GM23248 (cell line): ENCODE data around the gene SYT1. TPM values are rescaled to one million over a fixed set of nuclear protein-coding genes. Genes with fewer than 3 reads are reported as not detected.

Source experiments
- DNase-seq: peaks from one replicate; pipeline ENCODE4 v3.0.0-alpha.2; 2015
- H2AFZ ChIP-seq: fragments of 200-600 bp; sonication (generic); 2 replicates; pipeline ENCODE4 v1.6.1; 2016; ENCODE audit warnings: antibody characterized with exemption
- H3F3A ChIP-seq: fragments of 200-600 bp; sonication (generic); 2 replicates; pipeline ENCODE4 v1.6.1; 2016; ENCODE audit warnings: mild to moderate bottlenecking, antibody characterized with exemption, mixed run types; ENCODE audit not compliant: insufficient read depth
- H3K27ac ChIP-seq: fragments of 200-600 bp; sonication (generic); 2 replicates; pipeline ENCODE4 v1.5.1; 2016; ENCODE audit warnings: mild to moderate bottlenecking
- H3K27me3 ChIP-seq: fragments of 200-600 bp; sonication (generic); replicated peaks from 2 replicates; pipeline ENCODE4 v1.6.1; 2016; ENCODE audit warnings: mild to moderate bottlenecking; ENCODE audit not compliant: insufficient read depth
- H3K36me3 ChIP-seq: fragments of 200-600 bp; sonication (generic); 2 replicates; pipeline ENCODE4 v1.6.1; 2016; ENCODE audit warnings: low read depth, mild to moderate bottlenecking
- H3K4me1 ChIP-seq: fragments of 200-600 bp; sonication (generic); 2 replicates; pipeline ENCODE4 v1.6.1; 2016; ENCODE audit warnings: mild to moderate bottlenecking; ENCODE audit not compliant: insufficient read depth
- H3K4me2 ChIP-seq: fragments of 200-600 bp; sonication (generic); one replicate; pipeline ENCODE4 v1.6.1; 2016; ENCODE audit warnings: mild to moderate bottlenecking; ENCODE audit not compliant: unreplicated experiment
- H3K4me3 ChIP-seq: fragments of 200-600 bp; sonication (generic); 2 replicates; pipeline ENCODE4 v1.5.1; 2016; ENCODE audit warnings: mild to moderate bottlenecking
- H3K79me2 ChIP-seq: fragments of 200-600 bp; sonication (generic); 2 replicates; pipeline ENCODE4 v1.6.1; 2016; ENCODE audit warnings: mild to moderate bottlenecking; ENCODE audit not compliant: insufficient read depth
- H3K9ac ChIP-seq: fragments of 200-600 bp; sonication (generic); 2 replicates; pipeline ENCODE4 v1.6.1; 2016; ENCODE audit warnings: mild to moderate bottlenecking
- H3K9me2 ChIP-seq: fragments of 200-600 bp; sonication (generic); 2 replicates; pipeline ENCODE4 v1.6.1; 2016; ENCODE audit warnings: mixed run types, mild to moderate bottlenecking, moderate library complexity; ENCODE audit not compliant: insufficient read depth
- H3K9me3 ChIP-seq: fragments of 200-600 bp; sonication (generic); one replicate; pipeline ENCODE4 v1.6.1; 2017; ENCODE audit warnings: low read depth
- H4K20me1 ChIP-seq: fragments of 200-600 bp; sonication (generic); 2 replicates; pipeline ENCODE4 v1.6.0; 2016; ENCODE audit not compliant: insufficient read depth
- EZH2 ChIP-seq: fragments of 200-600 bp; sonication (generic); IDR thresholded peaks from 2 replicates; pipeline ENCODE4 v1.6.1; 2018; ENCODE audit warnings: antibody characterized with exemption, mild to moderate bottlenecking; ENCODE audit not compliant: insufficient read depth, poor library complexity, severe bottlenecking
- EZH2phosphoT487 ChIP-seq: fragments of 200-600 bp; sonication (generic); IDR thresholded peaks from 2 replicates; pipeline ENCODE4 v1.6.1; 2018; ENCODE audit warnings: antibody characterized with exemption, moderate library complexity, mild to moderate bottlenecking, low read depth; ENCODE audit not compliant: insufficient read depth
- WGBS, 2 experiments: methylation state at CpG; one replicate each; pipeline ENCODE4 v1.1.6; 2015 to 2017; ENCODE audit warnings: low lambda C conversion rate in 2 of 2, low coverage in 1 of 2; ENCODE audit errors: missing lambda C conversion rate in 2 of 2; 5-methylcytosine and 5-hydroxymethylcytosine counted together
- in situ Hi-C: fragments of 300-500 bp; cut with MboI; formaldehyde crosslinking; loops from 2 replicates; pipeline ENCODE4 v1.15.0; 2020
- polyA plus RNA-seq: library from polyadenylated mRNA; unstranded; fragments of >200 nt; fragmentation: Nextera tagmentation; extraction: Ambion mirVana; gene quantifications from 2 replicates; pipeline ENCODE4 v1.2.1, GENCODE V29; 2016
- total RNA-seq: library from RNA; depleted of rRNA; stranded (reverse); fragments of >200 nt; shearing (Covaris generic); gene quantifications from 2 replicates; pipeline ENCODE4 v1.2.3, GENCODE V29; 2014

SYT1 gene
- total and polyA plus RNA-seq, 2 experiments from 2014 or later, result 1.7 to 2.4 TPM

- Histone ChIP-seq H4K20me1 (no peaks in the 10 kb centered on the region), H2AFZ (no peak overlapping the region), H3K27ac (no peak overlapping the region), H3K36me3 (no peaks in the 10 kb centered on the region; the same call in 1 of the 2 replicates), H3K4me1 (peaks cover 11% of the 10 kb centered on the region), H3F3A (no peaks in the 10 kb centered on the region), H3K9me3 (no peaks in the 10 kb centered on the region), H3K9ac (no peak overlapping the region), H3K4me3 (no peak overlapping the region), H3K27me3 (no peaks in the 10 kb centered on the region), H3K4me2 (no peak overlapping the region), H3K9me2 (no peaks in the 10 kb centered on the region), H3K79me2 (no peaks in the 10 kb centered on the region)
- peak; percentile 56 for DNase-seq
- TF ChIP-seq EZH2phosphoT487 (no peak), EZH2 (no peak)
- in situ Hi-C loops, result no loop called here
- WGBS, 2 experiments, result 62 to 71% methylated on average over 5 of the region's 5 CpGs
Observed at GRCh38 chr12:79373896-79374499, 509.4 kb downstream of the SYT1 start.

- no peaks in the 10 kb centered on the region for H3K79me2 ChIP-seq
- no peak overlapping the region for H3K4me2 ChIP-seq
- H3K9me3 ChIP-seq, result no peaks in the 10 kb centered on the region
- H3K27ac ChIP-seq, result no peak overlapping the region
- 95 to 100% methylated on average over 1 of the region's 1 CpG for WGBS, 2 experiments
- H3K27me3 ChIP-seq, result no peaks in the 10 kb centered on the region
- H3K4me1 ChIP-seq, result peaks cover 11% of the 10 kb centered on the region
- in situ Hi-C loops, result no loop called here
- no peak for TF ChIP-seq EZH2
- TF ChIP-seq EZH2phosphoT487, result no peak
- H3K4me3 ChIP-seq, result no peak overlapping the region
- H3K36me3 ChIP-seq, result no peaks in the 10 kb centered on the region; the same call in 1 of the 2 replicates
- H3K9me2 ChIP-seq, result no peaks in the 10 kb centered on the region
- no peak overlapping the region for H2AFZ ChIP-seq
- DNase-seq, result peak; percentile 10
- H3K9ac ChIP-seq, result no peak overlapping the region
- no peaks in the 10 kb centered on the region for H3F3A ChIP-seq
- no peaks in the 10 kb centered on the region for H4K20me1 ChIP-seq
Observed at GRCh38 chr12:79374545-79374944, 510.0 kb downstream of the SYT1 start.

DNA sequence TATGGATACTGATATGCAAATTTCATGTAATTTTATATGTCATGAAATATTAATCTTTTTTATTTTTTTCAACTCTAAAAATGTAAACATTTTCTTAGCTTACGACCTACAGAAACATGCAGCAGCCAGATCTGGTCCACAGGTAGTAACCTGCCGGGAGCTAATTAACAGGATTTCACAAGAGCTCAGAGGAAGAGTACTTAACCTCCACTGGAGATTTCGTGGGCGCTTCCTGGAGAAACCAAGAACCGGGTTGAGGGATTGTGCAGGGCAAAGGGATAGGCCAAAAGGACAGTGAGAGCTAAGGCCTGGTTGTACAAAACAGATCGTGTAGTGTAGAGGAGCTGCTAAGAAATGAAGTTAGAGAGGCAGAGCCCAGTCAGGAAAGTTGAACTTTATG lies 510.5 kb downstream of the SYT1 start:
- H2AFZ ChIP-seq, result no peak overlapping the region

DNA sequence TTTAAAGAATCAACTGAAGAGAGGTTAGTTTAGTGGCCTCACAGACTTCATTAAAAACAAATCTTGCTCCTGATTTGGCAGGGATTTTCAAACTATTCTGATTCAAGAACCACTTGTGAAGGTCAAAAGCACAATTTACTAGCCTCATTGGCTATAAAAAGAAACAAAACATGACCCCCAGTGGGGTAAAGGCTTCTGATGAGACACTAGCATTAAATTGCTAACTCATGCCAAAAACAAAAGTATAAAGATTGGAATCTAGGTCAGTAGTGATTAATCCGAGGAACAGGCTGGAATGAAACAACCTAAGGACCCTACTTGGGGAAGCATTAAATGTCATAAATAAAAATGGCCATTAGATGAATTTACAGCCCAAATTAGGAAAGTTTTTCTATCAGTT lies 513.9 kb downstream of the SYT1 start:
- no peaks in the 10 kb centered on the region for H3F3A ChIP-seq
- H3K9ac ChIP-seq, result no peak overlapping the region
- H4K20me1 ChIP-seq, result no peaks in the 10 kb centered on the region
- no peaks in the 10 kb centered on the region for H3K9me3 ChIP-seq
- no peaks in the 10 kb centered on the region for H3K79me2 ChIP-seq
- TF ChIP-seq EZH2, result no peak
- TF ChIP-seq EZH2phosphoT487, result no peak
- in situ Hi-C loops, result no loop called here
- no peak overlapping the region for H3K4me3 ChIP-seq
- no peaks in the 10 kb centered on the region; the same call in 1 of the 2 replicates for H3K36me3 ChIP-seq
- 3 to 15% methylated on average over 1 of the region's 1 CpG for WGBS, 2 experiments
- no peaks in the 10 kb centered on the region for H3K27me3 ChIP-seq
- H3K9me2 ChIP-seq, result no peaks in the 10 kb centered on the region
- peak; percentile 52 for DNase-seq
- H3K4me1 ChIP-seq, result peaks cover 11% of the 10 kb centered on the region
- no peak overlapping the region for H3K27ac ChIP-seq
- H2AFZ ChIP-seq, result peak overlapping the region; percentile 23; the same call in 1 of the 2 replicates
- H3K4me2 ChIP-seq, result peak overlapping the region; percentile 19

More for the DNA sequence above, 510.5 kb downstream of the SYT1 start:
- Histone ChIP-seq H3K79me2 (no peaks in the 10 kb centered on the region), H3K4me3 (no peak overlapping the region), H3K9me3 (no peaks in the 10 kb centered on the region), H3K4me1 (peaks cover 11% of the 10 kb centered on the region), H3K27me3 (no peaks in the 10 kb centered on the region), H3K9ac (no peak overlapping the region), H3K9me2 (no peaks in the 10 kb centered on the region), H3F3A (no peaks in the 10 kb centered on the region), H3K27ac (no peak overlapping the region), H3K36me3 (no peaks in the 10 kb centered on the region; the same call in 1 of the 2 replicates), H4K20me1 (no peaks in the 10 kb centered on the region), H3K4me2 (no peak overlapping the region)
- DNase-seq, result no peak
- in situ Hi-C loops, result no loop called here
- WGBS, 2 experiments, result 88 to 89% methylated on average over 6 of the region's 6 CpGs
- TF ChIP-seq EZH2phosphoT487 (no peak), EZH2 (no peak)
